Activated naive CD8-positive, alpha-beta T cell (primary cell): Measurements from ENCODE around the gene RABAC1.
"Not testable (repeated sequence)": the region's sequence is repeated elsewhere in the genome, so short reads cannot be mapped to it uniquely, and the experiment has no call there.

Experiments
- H3K27ac Mint-ChIP-seq: one replicate; pipeline ENCODE4 v1.8.0; 2021; ENCODE audit warnings: mixed read lengths
- H3K27me3 Mint-ChIP-seq: one replicate; pipeline ENCODE4 v1.8.0; 2021; ENCODE audit warnings: mixed read lengths
- H3K36me3 Mint-ChIP-seq: one replicate; pipeline ENCODE4 v1.8.0; 2021; ENCODE audit warnings: mixed read lengths
- H3K4me1 Mint-ChIP-seq: one replicate; pipeline ENCODE4 v1.8.0; 2021; ENCODE audit warnings: low read depth, mixed read lengths
- H3K4me3 Mint-ChIP-seq: one replicate; pipeline ENCODE4 v1.8.0; 2021; ENCODE audit warnings: mild to moderate bottlenecking, mixed read lengths
- H3K9me3 Mint-ChIP-seq: one replicate; pipeline ENCODE4 v1.8.0; 2021; ENCODE audit warnings: low read depth, mixed read lengths

RABAC1 gene

GRCh38 chr19:41993612-41994483, 34.7 kb upstream of the RABAC1 start, which contains the start of gene ATP1A3:
Gene ATP1A3, minus strand, starts transcription at chr19:41994230. Its CDS starts 154 bp downstream, at chr19:41994076.
- Mint-ChIP-seq H3K27me3 (peaks cover 27% of the 10 kb centered on the region), H3K36me3 (no peaks in the 10 kb centered on the region), H3K9me3 (no peaks in the 10 kb centered on the region), H3K4me3 (peak within 1 kb of the TSS; percentile 92), H3K27ac (peak within 1 kb of the TSS; percentile 59), H3K4me1 (peaks cover 35% of the 10 kb centered on the region)

- not testable (repeated sequence) for H3K27ac Mint-ChIP-seq
Observed at GRCh38 chr19:41991925-41992569, 32.9 kb upstream of the RABAC1 start.

GRCh38 chr19:41991025-41991424, 31.9 kb upstream of the RABAC1 start:
- H3K27ac Mint-ChIP-seq = no peak overlapping the region
- no peak overlapping the region for H3K4me3 Mint-ChIP-seq
- H3K27me3 Mint-ChIP-seq = peaks cover 12% of the 10 kb centered on the region
- no peaks in the 10 kb centered on the region for H3K9me3 Mint-ChIP-seq
- H3K36me3 Mint-ChIP-seq = peaks cover 5% of the 10 kb centered on the region
- H3K4me1 Mint-ChIP-seq = peaks cover 19% of the 10 kb centered on the region

More at GRCh38 chr19:41991925-41992569, 32.9 kb upstream of the RABAC1 start:
- Mint-ChIP-seq H3K4me3 (peak overlapping the region; percentile 54), H3K27me3 (peaks cover 20% of the 10 kb centered on the region), H3K4me1 (peaks cover 25% of the 10 kb centered on the region)
- H3K36me3 Mint-ChIP-seq, H3K9me3 Mint-ChIP-seq: not testable (repeated sequence)

- Mint-ChIP-seq H3K4me1 (peaks cover 18% of the 10 kb centered on the region), H3K27ac (no peak overlapping the region), H3K9me3 (no peaks in the 10 kb centered on the region), H3K27me3 (peaks cover 10% of the 10 kb centered on the region), H3K36me3 (peaks cover 5% of the 10 kb centered on the region), H3K4me3 (no peak overlapping the region)
Observed at GRCh38 chr19:41990615-41991014, 31.5 kb upstream of the RABAC1 start.

GRCh38 chr19:41990028-41990427, 30.9 kb upstream of the RABAC1 start:
- no peak overlapping the region for H3K4me3 Mint-ChIP-seq
- no peaks in the 10 kb centered on the region for H3K9me3 Mint-ChIP-seq
- H3K27me3 Mint-ChIP-seq = peaks cover 4% of the 10 kb centered on the region
- H3K4me1 Mint-ChIP-seq = peaks cover 13% of the 10 kb centered on the region
- H3K36me3 Mint-ChIP-seq = peaks cover 5% of the 10 kb centered on the region
- H3K27ac Mint-ChIP-seq = no peak overlapping the region

GRCh38 chr19:41988947-41989346, 29.8 kb upstream of the RABAC1 start:
- no peaks in the 10 kb centered on the region for H3K9me3 Mint-ChIP-seq
- no peak overlapping the region for H3K27ac Mint-ChIP-seq
- H3K4me1 Mint-ChIP-seq = peaks cover 7% of the 10 kb centered on the region
- no peaks in the 10 kb centered on the region for H3K27me3 Mint-ChIP-seq
- H3K4me3 Mint-ChIP-seq = no peak overlapping the region
- peaks cover 5% of the 10 kb centered on the region for H3K36me3 Mint-ChIP-seq

GRCh38 chr19:41987141-41987860, 28.2 kb upstream of the RABAC1 start:
- H3K4me3 Mint-ChIP-seq = no peak overlapping the region
- H3K36me3 Mint-ChIP-seq = peaks cover 5% of the 10 kb centered on the region
- H3K27ac Mint-ChIP-seq = no peak overlapping the region
- H3K27me3 Mint-ChIP-seq = no peaks in the 10 kb centered on the region
- H3K9me3 Mint-ChIP-seq = no peaks in the 10 kb centered on the region
- H3K4me1 Mint-ChIP-seq = no peaks in the 10 kb centered on the region

- no peaks in the 10 kb centered on the region for H3K27me3 Mint-ChIP-seq
- no peaks in the 10 kb centered on the region for H3K9me3 Mint-ChIP-seq
- H3K4me3 Mint-ChIP-seq = no peak overlapping the region
- peaks cover 5% of the 10 kb centered on the region for H3K36me3 Mint-ChIP-seq
- H3K4me1 Mint-ChIP-seq = no peaks in the 10 kb centered on the region
- H3K27ac Mint-ChIP-seq = no peak overlapping the region
Observed at GRCh38 chr19:41984961-41985360, 25.8 kb upstream of the RABAC1 start.

- Mint-ChIP-seq H3K4me1 (no peaks in the 10 kb centered on the region), H3K4me3 (no peak overlapping the region), H3K36me3 (peaks cover 2% of the 10 kb centered on the region), H3K9me3 (no peaks in the 10 kb centered on the region), H3K27ac (no peak overlapping the region), H3K27me3 (no peaks in the 10 kb centered on the region)
Observed at GRCh38 chr19:41981724-41982123, 22.6 kb upstream of the RABAC1 start.

- H3K27me3 Mint-ChIP-seq = no peaks in the 10 kb centered on the region
- H3K4me1 Mint-ChIP-seq = no peaks in the 10 kb centered on the region
- no peaks in the 10 kb centered on the region for H3K9me3 Mint-ChIP-seq
- no peak overlapping the region for H3K27ac Mint-ChIP-seq
- H3K36me3 Mint-ChIP-seq = peaks cover 4% of the 10 kb centered on the region
- no peak overlapping the region for H3K4me3 Mint-ChIP-seq
Observed at GRCh38 chr19:41978470-41978869, 19.3 kb upstream of the RABAC1 start.

GRCh38 chr19:41977916-41978315, 18.8 kb upstream of the RABAC1 start:
- Mint-ChIP-seq H3K27me3 (no peaks in the 10 kb centered on the region), H3K36me3 (peaks cover 4% of the 10 kb centered on the region), H3K4me3 (no peak overlapping the region), H3K9me3 (no peaks in the 10 kb centered on the region), H3K27ac (no peak overlapping the region), H3K4me1 (no peaks in the 10 kb centered on the region)

- Mint-ChIP-seq H3K4me1 (no peaks in the 10 kb centered on the region), H3K27ac (no peak overlapping the region), H3K4me3 (no peak overlapping the region), H3K27me3 (no peaks in the 10 kb centered on the region), H3K36me3 (peaks cover 6% of the 10 kb centered on the region), H3K9me3 (no peaks in the 10 kb centered on the region)
Observed at GRCh38 chr19:41974652-41975051, 15.5 kb upstream of the RABAC1 start.

- Mint-ChIP-seq H3K9me3 (no peaks in the 10 kb centered on the region), H3K36me3 (peaks cover 6% of the 10 kb centered on the region), H3K27ac (no peak overlapping the region), H3K4me1 (no peaks in the 10 kb centered on the region), H3K4me3 (no peak overlapping the region), H3K27me3 (no peaks in the 10 kb centered on the region)
Observed at GRCh38 chr19:41971363-41971762, 12.2 kb upstream of the RABAC1 start.

GRCh38 chr19:41969772-41970458, 10.8 kb upstream of the RABAC1 start:
- no peaks in the 10 kb centered on the region for H3K27me3 Mint-ChIP-seq
- no peak overlapping the region for H3K4me3 Mint-ChIP-seq
- peaks cover 1% of the 10 kb centered on the region for H3K4me1 Mint-ChIP-seq
- H3K9me3 Mint-ChIP-seq = no peaks in the 10 kb centered on the region
- H3K36me3 Mint-ChIP-seq = peaks cover 6% of the 10 kb centered on the region
- H3K27ac Mint-ChIP-seq = no peak overlapping the region
